Effector CD4-positive, alpha-beta T cell (primary cell): ENCODE data around the gene STAG3.
"Not testable (repeated sequence)": the region's sequence is repeated elsewhere in the genome, so short reads cannot be mapped to it uniquely, and the experiment has no call there.

Source experiments
- DNase-seq: peaks from one replicate; pipeline ENCODE4 v3.0.0-alpha.2; 2020

STAG3 gene

DNA sequence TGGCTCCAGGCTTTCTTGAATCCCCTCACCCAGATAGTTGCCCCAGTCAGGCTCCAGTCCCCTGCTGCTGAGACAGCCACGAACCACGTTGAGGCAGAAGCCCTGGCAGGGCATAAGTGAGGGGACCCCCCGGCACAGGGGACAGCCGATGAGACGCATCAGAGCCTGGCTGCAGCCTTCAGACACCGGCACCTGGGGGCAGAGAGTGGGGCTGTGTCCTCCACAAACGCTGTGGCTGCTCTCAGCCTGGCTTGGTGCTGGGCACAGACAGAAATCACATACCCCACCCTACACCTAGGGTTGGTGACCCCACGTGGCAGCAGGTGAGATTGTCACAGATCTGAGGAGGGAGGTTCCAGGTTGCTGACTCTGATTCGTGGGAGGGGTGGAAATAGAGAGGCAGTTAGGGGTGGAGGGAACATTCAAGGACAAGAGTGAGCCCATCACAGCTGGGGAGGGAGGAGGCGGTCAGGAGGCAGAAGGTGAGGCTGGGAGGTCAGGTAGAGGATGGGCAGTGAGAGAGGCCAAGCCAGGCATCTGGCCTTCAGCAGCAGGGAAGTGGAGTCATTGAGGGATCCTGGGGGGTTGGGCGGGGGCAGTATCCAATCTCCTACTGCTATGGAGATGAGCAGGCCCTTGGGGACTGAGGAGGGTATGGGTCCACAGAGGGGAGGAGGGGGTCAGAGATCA, 3.8 kb upstream of the STAG3 start:
- no peak for DNase-seq

DNA sequence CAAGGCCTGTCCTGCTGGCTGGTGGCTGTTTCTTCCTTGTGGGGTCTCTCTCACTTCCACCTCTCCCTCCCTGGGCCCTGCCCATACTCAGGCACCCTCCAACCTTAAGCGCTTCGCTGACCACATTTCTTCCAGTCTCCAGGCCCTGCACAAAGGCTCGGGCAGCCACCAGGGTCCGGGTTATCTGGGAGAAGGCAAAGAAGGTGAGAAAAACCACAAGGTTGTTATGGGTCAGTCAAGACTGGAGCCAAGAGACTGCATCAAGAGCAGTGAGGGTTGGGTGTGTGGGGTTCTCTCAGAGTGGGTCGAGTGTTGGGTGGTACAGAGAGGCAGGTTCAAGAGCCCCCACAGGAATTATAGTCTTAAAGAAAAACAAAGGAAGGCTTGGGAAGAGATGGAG, 3.1 kb upstream of the STAG3 start:
- DNase-seq, result no peak

DNA sequence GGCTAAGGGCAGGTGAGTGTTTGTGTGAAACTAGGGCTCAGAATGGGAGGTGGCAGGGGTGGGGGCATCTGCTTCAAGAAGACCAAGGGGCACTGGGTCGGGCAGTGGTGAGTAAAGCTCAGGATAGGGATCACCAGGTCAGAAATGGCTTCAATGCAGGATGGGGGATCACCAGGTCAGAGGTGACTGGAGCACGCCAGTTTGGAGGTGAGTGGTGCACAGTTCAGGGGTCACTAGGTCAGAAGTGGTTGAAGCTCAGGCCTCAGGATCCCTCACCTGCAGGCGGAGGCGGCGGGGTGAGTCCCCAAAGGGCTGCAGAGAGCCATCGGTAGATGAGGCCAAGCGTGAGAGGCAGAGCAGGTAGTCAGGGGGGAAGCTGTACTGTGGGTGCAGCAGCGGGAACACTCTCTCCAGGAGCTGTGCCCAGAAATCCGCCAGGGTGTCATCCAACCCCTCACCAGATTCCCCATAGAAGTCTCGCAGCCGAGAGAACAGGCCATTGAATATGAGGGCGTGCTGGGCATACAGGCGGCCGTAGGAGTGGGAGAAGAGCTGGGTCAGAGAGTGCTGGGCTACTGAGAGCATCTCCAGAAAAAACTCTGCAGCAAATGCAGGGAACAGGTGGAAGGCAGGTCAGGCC, 2.3 kb upstream of the STAG3 start:
- no peak for DNase-seq

DNA sequence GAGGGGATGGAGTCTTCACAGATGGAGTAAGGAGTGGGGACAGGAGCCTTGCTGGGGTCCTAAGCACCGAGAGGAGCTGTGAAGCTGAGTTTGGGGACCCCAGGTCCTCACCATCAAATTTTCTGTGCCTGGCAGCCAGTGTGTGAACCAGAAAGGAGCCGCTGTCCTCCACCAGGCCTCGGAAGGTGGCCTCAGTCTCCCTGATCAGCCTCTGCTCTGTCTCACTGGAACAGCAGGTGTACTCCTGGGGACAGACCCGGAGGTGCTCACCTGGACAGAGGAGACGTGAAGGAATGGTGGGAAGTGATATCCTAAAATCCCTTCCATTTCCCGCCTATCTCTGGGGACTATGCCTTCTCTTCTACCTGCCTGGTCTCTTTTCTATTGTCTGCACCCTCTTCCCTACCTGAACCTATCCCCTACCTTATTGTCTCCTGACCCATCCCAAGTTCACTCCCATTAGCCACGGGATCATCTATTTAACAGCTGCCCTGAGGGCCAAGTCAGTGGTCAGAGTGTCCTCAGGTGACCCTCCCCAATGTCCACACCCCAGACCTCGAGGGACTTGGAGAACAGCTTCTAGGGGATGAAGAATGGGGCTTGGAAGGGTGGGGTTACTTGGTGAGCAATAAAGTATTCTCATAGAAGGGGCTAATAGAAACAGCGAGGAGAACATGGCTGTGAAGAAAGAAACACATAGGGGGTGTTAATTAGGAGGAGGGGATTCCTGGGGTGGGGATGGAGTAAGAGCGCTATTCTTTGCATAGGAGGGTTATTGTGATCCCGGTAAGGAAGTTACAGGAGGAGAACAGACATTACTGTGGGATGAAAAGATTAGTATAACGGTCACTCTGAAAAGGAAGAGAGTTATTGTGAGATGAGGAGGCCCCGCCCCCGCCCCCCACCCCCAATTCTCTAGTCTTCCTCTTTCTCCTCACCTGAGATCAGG, 1.3 kb upstream of the STAG3 start:
- no peak for DNase-seq

DNA sequence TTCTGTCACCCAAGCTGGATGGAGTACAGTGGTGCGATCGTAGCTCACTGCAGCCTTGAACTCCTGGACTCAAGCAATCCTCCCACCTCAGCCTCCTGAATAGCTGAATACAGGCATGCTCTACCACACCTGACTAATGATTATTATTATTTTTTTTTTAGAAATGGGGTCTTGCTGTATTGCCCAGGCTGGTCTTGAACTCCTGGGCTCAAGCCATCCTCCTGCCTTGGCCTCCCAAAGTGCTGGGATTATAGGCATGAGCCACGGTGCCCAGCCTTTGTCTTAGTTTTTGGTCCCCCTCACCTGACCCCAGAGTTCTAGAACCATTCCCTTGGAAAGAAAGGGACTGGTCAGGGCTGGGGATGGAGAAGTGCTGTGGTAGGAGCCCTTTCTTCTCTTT, 2.4 kb downstream of the STAG3 start:
- not testable (repeated sequence) for DNase-seq

DNA sequence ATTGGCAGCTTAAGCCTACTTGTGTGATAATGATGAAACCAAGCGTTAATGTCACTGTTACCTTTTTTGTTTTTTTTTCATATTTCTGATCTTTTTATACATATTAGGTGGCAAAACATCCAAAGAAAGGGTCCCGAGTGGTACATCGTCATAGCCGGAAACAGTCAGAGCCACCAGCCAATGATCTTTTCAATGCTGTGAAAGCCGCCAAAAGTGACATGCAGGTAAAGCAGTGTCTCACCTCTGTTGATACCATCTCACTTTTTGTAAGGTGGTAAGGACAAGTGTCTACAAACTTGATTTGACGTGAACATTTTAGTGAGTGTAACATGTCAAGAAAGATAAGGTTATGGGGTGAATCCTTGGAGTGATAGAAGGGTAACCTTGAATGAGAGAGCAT, 4.9 kb downstream of the STAG3 start:
- DNase-seq, result not testable (repeated sequence)

DNA sequence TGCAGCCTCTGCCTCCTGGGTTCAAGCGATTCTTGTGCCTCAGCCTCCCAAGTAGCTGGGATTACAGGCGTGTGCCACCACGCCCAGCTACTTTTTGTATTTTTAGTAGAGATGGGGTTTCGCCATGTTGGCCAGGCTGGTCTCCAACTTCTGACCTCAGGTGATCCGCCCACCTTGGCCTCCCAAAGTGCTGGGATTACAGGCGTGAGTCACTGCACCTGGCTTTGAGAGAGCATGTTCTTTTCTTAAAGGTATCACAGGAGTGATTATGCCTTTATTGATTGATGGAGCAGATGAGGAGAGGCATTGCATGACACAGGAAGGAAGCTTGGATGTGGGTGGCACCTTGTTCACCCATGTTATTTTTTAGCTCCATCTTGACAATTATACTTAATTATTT, 5.4 kb downstream of the STAG3 start:
- DNase-seq, result not testable (repeated sequence)

DNA sequence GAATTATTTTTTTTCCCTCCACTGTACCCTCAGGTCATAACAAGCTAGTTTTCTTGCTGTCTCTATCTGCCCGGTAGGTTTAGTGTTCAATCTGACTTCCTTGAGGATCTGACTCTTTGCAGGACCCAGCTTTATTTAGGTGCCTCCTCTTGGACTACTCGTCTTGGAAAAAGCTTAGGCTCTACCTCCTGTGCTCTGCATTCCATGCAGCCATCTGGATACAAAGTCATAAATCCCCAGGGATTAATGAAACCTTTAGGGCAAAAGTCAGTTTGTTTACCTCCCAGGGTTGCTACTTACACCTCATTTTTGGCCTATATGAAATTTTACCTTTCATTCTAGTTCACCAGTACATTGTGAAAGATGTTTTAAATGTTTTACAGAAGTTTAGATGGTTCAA, 8.0 kb downstream of the STAG3 start:
- DNase-seq, result no peak

DNA sequence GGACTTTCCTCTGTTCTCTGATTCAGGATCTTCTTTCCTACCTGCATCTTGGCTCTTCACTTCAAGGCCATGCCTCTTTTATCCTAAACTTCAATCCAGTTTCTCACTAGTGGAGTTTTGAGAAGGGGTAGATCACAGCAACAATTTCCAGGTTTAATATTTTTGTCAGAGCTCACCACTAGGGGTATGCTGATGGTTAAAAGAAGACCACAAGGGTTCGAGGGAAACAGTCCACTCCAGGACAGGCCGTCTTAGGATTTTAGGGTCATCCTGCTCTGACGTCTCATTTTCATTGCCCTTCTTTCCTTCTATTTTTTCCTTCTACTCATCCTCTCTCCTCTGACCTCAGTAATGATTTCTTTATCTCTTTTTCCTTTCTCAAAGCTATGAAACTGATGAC, 11.3 kb downstream of the STAG3 start:
- no peak for DNase-seq

DNA sequence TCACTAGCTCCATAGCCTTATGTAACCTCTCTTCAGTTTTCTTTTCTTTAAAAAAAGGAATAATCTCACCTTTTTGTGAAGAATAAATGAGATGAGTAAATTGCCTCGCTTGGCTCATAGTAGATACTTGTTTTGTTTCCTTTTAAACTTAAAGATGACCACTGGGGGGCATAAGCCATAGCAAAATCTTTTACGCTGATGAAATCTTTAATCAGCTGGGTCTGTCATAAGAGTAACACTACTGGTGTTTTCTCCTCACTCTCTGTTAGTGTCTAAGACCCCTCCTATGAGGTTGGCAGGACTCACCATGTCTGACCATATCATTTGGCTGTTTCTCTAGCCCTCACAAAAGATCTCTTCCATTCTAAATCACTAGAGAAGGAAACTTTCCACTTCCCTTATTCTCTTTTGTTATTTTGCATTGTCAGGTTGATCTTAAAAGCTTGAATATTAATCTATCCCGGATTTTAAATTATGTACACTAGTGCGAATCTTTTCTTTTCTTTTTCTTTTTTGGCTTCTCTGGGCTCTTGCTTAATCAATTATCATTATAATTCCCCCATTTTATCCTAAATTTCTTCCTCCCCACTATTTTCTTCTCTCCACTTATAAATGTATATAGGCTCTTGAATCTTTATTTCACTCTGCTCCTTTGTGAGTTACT, 12.5 kb downstream of the STAG3 start:
- DNase-seq, result no peak

DNA sequence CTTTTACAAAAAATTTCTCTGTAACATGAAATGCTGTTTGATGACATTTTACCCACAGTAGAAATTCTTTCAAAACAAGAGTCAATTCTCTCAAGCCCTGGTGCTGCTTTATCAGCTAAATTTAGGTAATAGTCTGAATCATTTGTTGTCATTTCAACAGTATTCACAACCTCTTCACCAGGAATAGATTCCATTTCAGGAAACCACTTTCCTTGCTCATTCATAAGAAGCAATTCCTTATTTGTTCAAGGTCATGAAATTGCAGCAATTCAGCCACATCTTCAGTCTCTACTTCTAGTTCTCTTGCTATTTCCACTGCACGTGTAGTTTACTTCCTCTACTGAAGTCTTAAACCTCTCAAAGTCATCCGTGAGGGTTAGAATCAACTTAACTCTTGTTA, 14.1 kb downstream of the STAG3 start:
- no peak for DNase-seq

DNA sequence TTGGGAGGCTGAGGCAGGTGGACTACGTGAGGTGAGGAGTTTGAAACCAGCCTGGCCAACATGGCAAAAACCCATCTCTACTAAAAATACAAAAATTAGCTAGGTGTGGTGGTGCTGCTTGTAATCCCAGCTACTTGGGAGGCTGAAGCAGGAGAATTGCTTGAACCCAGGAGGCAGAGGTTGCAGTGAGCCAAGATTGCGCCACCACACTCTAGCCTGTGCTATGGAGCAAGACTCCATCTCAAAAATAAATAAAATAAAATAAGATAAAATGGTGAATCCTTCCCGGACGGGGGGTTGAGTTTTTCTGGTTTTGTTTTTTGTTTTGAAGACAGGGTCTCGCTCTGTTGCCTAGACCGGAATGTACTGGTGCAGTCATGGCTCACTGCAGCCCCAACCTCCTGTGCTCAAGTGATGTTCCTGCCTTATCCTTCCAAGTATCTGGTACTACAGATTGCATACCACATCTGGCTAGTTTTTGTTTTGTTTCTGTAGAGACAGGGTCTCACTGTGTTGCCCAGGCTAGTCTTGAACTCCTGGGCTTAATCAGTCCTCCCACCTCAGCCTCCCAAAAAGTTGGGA, 14.7 kb downstream of the STAG3 start:
- not testable (repeated sequence) for DNase-seq

DNA sequence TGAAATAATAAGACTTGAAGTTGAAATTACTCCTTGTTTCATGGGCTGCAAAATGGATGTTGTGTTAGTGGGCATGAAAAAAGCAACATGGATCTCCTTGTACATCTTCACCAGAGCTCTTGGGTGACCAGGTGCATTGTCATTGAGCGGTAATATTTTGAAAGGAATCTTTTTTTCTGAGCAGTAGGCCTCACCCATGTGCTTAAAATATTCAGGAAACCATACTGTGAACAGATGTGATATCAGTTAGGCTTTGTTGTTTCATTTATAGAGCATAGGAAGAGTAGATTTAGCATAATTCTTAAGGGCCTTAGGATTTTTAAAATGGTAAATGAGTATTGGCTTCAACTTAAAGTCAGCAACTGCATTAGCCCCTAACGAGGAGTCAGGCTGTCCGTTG, 15.3 kb downstream of the STAG3 start:
- DNase-seq, result no peak

DNA sequence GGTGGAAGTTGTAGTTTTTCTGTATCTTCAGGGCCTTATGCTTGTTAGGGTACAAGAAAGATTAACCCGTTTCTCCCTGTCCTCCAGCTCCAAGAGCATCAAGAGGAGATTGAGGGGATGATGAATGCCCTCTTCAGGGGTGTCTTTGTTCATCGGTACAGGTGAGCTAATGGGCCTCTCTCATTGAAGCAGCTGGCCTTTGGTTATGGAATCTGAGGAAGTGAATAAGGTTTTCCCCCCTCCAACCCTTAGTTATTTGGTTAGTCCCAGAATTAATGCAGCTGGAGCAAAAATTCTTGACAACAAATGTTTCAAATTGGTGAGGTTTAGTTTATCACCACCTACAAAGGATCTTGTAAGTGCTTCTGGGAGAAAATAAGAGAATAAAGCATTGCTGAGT, 17.5 kb downstream of the STAG3 start:
- DNase-seq, result no peak

DNA sequence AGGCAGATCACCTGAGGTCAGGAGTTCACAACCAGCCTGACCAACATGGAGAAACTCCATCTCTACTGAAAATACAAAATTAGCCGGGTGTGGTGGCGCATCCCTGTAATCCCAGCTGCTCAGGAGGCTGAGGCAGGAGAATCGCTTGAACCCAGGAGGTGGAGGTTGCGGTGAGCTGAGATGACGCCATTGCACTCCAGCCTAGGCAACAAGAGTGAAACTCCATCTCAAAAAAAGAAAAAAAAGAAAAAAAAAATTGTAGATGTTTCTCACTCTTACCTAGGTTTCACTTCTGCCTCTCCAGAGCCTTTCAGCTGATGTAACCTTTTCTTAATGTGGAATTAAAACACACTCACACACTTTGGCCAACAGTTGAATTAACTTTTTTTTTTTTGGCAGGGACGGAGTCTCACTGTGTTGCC, 18.2 kb downstream of the STAG3 start:
- DNase-seq, result not testable (repeated sequence)

DNA sequence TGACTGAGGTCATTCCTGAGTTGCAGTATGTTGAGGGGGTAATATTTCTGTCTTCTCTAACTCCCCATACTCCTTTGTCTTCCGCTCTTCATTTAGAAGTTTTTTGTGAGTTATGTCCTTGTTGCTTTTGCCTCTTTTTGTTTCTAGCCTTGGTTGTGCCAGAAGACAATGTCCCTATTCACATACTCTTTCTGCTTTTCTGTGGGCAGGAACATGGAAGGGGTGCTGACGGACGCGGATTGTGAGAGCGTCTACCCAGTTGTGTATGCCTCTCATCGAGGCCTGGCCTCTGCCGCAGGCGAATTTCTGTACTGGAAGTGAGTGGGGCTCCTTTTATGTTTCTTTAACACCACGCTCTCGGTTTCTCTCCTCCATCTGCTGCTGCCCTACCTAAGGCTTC, 20.5 kb downstream of the STAG3 start:
- DNase-seq, result no peak

DNA sequence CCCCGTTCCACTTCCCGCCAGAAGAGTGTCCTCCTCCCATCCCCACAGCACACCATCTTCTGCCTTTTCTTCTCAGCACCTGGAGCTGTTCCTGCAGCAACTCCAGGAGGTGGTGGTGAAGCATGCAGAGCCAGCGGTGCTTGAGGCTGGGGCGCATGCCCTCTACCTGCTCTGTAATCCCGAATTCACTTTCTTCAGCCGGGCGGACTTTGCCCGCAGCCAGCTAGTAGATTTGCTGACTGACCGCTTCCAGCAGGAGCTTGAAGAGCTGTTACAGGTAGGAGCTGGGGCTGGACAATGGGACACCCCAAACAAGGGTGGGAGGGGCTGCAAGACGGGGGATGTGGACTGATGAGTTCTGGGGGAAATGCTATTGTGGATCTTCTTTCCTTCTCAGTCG, 23.0 kb downstream of the STAG3 start:
- DNase-seq, result no peak

DNA sequence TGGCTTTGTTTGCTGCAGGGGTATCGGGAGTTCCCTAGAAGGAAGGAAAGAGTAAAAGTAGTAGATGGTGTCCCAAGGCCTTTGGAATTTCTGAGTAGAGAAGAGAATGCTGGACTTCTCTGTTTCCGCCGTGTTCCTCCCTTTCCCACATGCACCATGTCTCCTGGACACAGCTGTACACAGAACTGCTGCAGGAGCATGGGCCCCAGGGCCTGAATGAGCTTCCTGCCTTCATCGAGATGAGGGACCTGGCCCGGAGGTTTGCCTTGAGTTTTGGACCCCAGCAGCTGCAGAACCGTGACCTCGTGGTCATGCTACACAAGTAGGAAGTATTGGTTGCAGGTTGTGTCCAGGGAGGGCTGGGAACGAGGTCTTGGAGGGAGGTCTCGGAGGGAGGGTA, 26.7 kb downstream of the STAG3 start:
- no peak for DNase-seq

DNA sequence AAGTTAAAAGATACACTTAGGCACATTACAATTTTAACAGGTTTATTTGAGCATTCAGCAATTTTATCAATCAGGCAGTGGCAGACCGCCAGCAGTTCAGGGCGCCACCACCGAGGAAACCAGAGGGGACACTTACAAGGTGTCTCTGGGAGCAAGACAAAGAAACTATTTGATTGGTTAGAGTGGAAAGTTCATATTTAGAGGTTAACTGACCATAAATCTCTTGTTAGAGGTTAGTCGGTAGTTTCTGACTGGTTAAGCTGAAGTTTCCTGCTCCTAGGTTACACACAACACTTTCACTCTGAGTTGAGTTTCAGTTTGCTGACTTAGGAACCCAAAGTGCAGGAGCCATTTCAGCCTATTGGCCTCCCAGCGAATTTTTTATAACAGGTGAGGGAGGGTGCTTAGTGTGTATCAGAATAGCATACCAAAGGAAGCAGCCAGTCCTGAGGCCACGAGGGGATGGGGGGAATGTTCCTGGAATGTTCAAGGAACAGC, 31.2 kb downstream of the STAG3 start:
- no peak for DNase-seq

DNA sequence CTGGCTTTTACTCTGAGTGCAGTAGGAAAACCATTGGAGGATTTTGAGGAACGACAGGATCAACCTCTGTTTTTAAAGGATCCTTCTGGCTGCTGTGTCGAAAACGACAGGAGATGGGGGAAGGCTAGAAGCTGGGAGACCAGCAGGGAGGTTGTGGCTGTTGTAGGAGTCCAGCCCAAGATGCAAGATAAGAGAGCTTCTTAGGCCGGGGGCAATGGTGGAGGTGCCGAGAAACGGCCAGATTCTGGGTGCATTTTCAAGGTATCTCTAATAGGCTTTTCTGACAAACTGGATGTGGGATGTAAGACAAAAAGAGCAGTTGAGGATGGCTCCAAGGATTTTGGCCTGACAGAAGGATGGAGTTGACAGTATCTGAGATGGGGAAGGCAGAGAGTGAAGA, 31.8 kb downstream of the STAG3 start:
- no peak for DNase-seq

DNA sequence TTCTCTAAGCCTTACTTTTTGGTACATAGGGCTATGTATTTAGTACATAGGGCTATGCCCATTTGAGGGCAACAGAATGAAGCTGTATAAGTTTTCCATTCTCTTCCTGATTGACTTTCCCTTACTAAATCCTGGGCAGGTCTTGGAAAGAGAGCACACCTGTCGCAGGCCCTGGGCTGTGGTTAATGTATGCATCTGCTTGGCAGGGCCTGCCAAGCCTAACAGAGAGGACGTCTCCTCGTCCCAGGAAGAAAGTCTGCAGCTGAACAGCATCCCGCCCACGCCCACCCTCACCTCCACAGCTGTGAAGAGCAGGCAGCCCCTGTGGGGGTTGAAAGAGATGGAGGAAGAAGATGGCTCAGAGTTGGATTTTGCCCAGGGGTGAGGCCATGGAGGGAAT, 33.1 kb downstream of the STAG3 start:
- no peak for DNase-seq

DNA sequence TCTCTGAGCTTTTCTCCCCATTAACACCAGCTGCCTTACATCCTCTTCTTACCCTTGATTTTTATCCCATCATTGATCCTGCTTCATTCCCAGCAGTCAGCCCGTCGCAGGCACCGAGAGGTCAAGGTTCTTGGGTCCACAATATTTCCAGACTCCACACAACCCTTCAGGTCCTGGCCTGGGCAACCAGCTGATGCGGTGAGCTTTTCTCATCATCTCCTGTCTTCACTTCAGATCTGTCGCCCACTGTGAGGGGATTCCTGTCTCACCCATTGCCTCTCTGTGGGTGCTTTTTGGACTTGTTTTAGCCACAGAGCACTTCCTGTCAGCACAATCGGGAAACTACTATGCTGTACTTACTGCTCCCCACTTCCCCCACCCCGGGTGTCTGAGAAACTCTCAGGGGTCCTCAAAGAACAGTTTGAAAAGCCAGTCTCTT, 33.6 kb downstream of the STAG3 start:
- DNase-seq, result peak; percentile 11
